Measurements from ENCODE around the gene SYT7. TPM values are rescaled to one million over a fixed set of nuclear protein-coding genes. Genes with fewer than 3 reads are reported as not detected.

SYT7 gene
- total and polyA plus RNA-seq, 2 donors (not counting 1 experiment from before 2014, with no cell fraction given), result not detected

DNA sequence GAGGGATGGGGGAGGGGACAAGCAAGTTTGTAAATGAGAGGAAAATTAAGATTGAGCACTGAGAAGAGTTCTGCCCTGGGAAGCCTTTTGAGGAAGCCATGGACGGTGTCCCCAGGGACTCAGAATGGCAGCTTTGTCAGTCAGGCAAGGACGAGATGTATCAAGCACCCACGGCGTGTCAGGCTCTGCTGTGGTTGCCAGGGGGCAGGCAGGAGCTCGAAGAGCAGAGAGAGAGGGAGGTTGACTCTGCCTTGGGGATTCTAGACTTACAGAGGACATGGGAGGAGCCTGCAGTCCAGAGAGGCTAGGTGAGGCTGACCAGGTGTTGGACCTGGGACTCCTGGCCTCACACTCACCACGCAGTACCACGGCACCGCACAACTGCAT lies 29.1 kb upstream of the SYT7 start:
- H3K4me1 ChIP-seq (ENCODE audit: control insufficient read depth in 2 of 2, insufficient read depth in 2 of 2, low read length in 2 of 2), result no peaks in the 10 kb centered on the region
- no peak overlapping the region for H3K4me3 Mint-ChIP-seq
- H3K9me3 ChIP-seq (ENCODE audit: control extremely low read depth in 1 of 3, control insufficient read depth in 2 of 3, insufficient read depth in 1 of 3, low read length in 2 of 3), result peaks cover 0 to 1% (median 0%) of the 10 kb centered on the region in 3 donors
- no peaks in the 10 kb centered on the region for H3K36me3 ChIP-seq (replicated peaks in 1 of 2; ENCODE audit: control extremely low read depth in 1 of 2, control insufficient read depth in 1 of 2, extremely low read depth in 1 of 2, insufficient read depth in 2 of 2, low read length in 1 of 2)
- no peaks in the 10 kb centered on the region for H3K9me3 Mint-ChIP-seq (ENCODE audit: insufficient read depth)
- no peak for ATAC-seq (ENCODE audit: low read depth)
- H3K27me3 ChIP-seq (replicated peaks in 1 of 4; ENCODE audit: control extremely low read depth in 1 of 4, control insufficient read depth in 3 of 4, insufficient read depth in 4 of 4, low read length in 3 of 4), result peaks cover 0 to 15% (median 0%) of the 10 kb centered on the region in 4 experiments
- DNase-seq, result no peak
- CTCF ChIA-PET, result no interaction called here
- H3K27ac Mint-ChIP-seq, result no peak overlapping the region
- H3K4me3 ChIP-seq (ENCODE audit: control extremely low read depth in 1 of 5, extremely low read depth in 1 of 5, insufficient read depth in 1 of 5, low read depth in 2 of 5, low read length in 4 of 5), result no peak overlapping the region
- H4K20me1 ChIP-seq (ENCODE audit: control insufficient read depth, insufficient read depth, low read length, poor library complexity, severe bottlenecking), result no peaks in the 10 kb centered on the region
- no peak overlapping the region for H3K9ac ChIP-seq (ENCODE audit: low read length)
- 4% methylated on average over 5 of the region's 8 CpGs for WGBS (ENCODE audit: insufficient coverage)
- H2AFZ ChIP-seq (ENCODE audit: insufficient read depth, low read depth, low read length, poor library complexity, severe bottlenecking), result no peak overlapping the region
- peaks cover 42% of the 10 kb centered on the region for H3K27me3 Mint-ChIP-seq
- TF ChIP-seq, protein P1, sequence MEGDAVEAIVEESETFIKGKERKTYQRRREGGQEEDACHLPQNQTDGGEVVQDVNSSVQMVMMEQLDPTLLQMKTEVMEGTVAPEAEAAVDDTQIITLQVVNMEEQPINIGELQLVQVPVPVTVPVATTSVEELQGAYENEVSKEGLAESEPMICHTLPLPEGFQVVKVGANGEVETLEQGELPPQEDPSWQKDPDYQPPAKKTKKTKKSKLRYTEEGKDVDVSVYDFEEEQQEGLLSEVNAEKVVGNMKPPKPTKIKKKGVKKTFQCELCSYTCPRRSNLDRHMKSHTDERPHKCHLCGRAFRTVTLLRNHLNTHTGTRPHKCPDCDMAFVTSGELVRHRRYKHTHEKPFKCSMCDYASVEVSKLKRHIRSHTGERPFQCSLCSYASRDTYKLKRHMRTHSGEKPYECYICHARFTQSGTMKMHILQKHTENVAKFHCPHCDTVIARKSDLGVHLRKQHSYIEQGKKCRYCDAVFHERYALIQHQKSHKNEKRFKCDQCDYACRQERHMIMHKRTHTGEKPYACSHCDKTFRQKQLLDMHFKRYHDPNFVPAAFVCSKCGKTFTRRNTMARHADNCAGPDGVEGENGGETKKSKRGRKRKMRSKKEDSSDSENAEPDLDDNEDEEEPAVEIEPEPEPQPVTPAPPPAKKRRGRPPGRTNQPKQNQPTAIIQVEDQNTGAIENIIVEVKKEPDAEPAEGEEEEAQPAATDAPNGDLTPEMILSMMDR (IDR thresholded peaks at IDR 0.05), result no peak
- no peak for TF ChIP-seq EZH2 (IDR thresholded peaks at IDR 0.05; ENCODE audit: borderline replicate concordance, insufficient read depth, low read depth, low read length, poor library complexity, severe bottlenecking)
- H3K4me2 ChIP-seq (replicated peaks; ENCODE audit: low read depth, low read length, poor library complexity, severe bottlenecking), result no peak overlapping the region
- H3K4me1 Mint-ChIP-seq, result no peaks in the 10 kb centered on the region
- POLR2A ChIA-PET, result no interaction called here
- no peak overlapping the region for H3K27ac ChIP-seq (ENCODE audit: low read length in 2 of 2)
- intact Hi-C loops (cut with micrococcal nuclease), result no loop called here
- no peaks in the 10 kb centered on the region for H3K79me2 ChIP-seq (ENCODE audit: control insufficient read depth, insufficient read depth, low read length)

DNA sequence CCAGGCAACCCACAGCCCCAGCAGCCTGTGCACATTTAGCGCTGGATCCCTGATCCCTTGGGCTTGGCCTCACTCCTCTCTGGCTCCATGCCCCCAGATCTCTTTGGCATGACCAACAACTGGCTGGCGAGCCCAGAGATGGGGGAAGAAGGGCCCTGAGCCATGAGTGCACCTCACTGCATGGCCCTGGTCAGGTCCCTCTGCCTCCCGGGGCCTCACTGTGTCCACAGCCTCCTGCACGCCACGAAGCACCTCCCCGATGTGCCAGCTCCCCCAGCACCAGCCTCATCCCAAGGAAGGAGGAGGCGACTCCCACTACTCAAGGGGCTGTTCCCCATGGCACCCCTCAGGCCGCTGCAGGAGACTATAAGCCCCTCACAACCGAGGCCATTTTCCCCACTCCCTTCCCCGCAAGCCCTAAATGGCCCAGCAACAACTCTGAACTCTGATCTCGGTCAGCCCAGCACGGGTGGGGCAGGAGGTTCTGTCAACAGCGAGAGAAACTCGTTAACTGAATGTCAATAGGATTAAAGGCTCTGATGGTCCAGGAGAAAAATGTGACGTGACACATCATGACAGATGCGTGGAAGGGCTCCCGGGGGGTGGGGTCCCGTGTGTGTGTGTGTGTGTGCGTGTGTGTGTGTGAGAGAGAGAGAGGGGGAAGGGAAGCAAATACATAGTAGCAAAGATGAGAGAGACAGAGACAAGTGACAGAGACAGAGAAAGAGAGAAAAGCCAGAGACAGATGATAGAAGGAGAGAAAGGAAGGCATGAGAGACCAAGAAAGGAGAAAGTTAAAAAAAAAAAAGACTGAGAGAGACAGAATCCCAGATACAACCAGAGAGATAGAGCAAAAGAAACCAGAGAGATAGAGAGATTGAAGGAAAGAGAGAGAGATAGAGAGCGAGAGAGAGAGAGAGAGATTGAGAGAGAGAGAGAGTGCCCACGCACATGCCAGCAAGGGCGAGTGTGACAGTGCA lies 28.4 kb upstream of the SYT7 start:
- ATAC-seq (ENCODE audit: low read depth) (no peak), DNase-seq (no peak)
- no peaks in the 10 kb centered on the region for H3K36me3 ChIP-seq (replicated peaks in 1 of 2; ENCODE audit: control extremely low read depth in 1 of 2, control insufficient read depth in 1 of 2, extremely low read depth in 1 of 2, insufficient read depth in 2 of 2, low read length in 1 of 2)
- H3K9me3 ChIP-seq (ENCODE audit: control extremely low read depth in 1 of 3, control insufficient read depth in 2 of 3, insufficient read depth in 1 of 3, low read length in 2 of 3), result no peaks in the 10 kb centered on the region
- no peak overlapping the region for H3K4me2 ChIP-seq (replicated peaks; ENCODE audit: low read depth, low read length, poor library complexity, severe bottlenecking)
- intact Hi-C loops (cut with micrococcal nuclease), result no loop called here
- CTCF ChIA-PET, result no interaction called here
- H3K9ac ChIP-seq (ENCODE audit: low read length), result no peak overlapping the region
- Mint-ChIP-seq H3K9me3 (ENCODE audit: insufficient read depth) (no peaks in the 10 kb centered on the region), H3K27ac (no peak overlapping the region), H3K4me3 (no peak overlapping the region), H3K27me3 (peaks cover 42% of the 10 kb centered on the region), H3K4me1 (no peaks in the 10 kb centered on the region)
- H3K79me2 ChIP-seq (ENCODE audit: control insufficient read depth, insufficient read depth, low read length), result no peaks in the 10 kb centered on the region
- POLR2A ChIA-PET, result no interaction called here
- 70% methylated on average over 19 of the region's 22 CpGs for WGBS (ENCODE audit: insufficient coverage)
- H3K27me3 ChIP-seq (replicated peaks in 1 of 4; ENCODE audit: control extremely low read depth in 1 of 4, control insufficient read depth in 3 of 4, insufficient read depth in 4 of 4, low read length in 3 of 4), result peaks cover 0 to 15% (median 0%) of the 10 kb centered on the region in 4 experiments
- H4K20me1 ChIP-seq (ENCODE audit: control insufficient read depth, insufficient read depth, low read length, poor library complexity, severe bottlenecking), result no peaks in the 10 kb centered on the region
- H3K27ac ChIP-seq (ENCODE audit: low read length in 2 of 2), result no peak overlapping the region
- H3K4me1 ChIP-seq (ENCODE audit: control insufficient read depth in 2 of 2, insufficient read depth in 2 of 2, low read length in 2 of 2), result no peaks in the 10 kb centered on the region
- TF ChIP-seq, protein P1 (IDR thresholded peaks at IDR 0.05), result no peak
- TF ChIP-seq EZH2 (IDR thresholded peaks at IDR 0.05; ENCODE audit: borderline replicate concordance, insufficient read depth, low read depth, low read length, poor library complexity, severe bottlenecking), result no peak
- H2AFZ ChIP-seq (ENCODE audit: insufficient read depth, low read depth, low read length, poor library complexity, severe bottlenecking), result no peak overlapping the region
- H3K4me3 ChIP-seq (ENCODE audit: control extremely low read depth in 1 of 5, extremely low read depth in 1 of 5, insufficient read depth in 1 of 5, low read depth in 2 of 5, low read length in 4 of 5), result no peak overlapping the region
